HepG2 (cell line): Measurements from ENCODE around the gene FCAMR. TPM values are rescaled to one million over a fixed set of nuclear protein-coding genes. Genes with fewer than 3 reads are reported as not detected.

Experiments
- ATAC-seq: fragments of 200-7000 bp; cut with Tn5 transposase; 3 replicates; pipeline ENCODE4 v1.9.1; 2020; ENCODE audit warnings: mild to moderate bottlenecking, moderate library complexity
- BruUV-seq: library from RNA; stranded (reverse); fragments of 400-500 nt; replicated peaks from 2 replicates; lab custom pipeline; 2021; lab: Mats Ljungman, UMichigan
- CTCF ChIA-PET: fragments of 300-600 bp; formaldehyde crosslinking; extraction: SDS; loops from one replicate; lab custom pipeline; 2021; ENCODE audit warnings: low total read pairs, inconsistent platforms, low intra/inter-chr PET ratio; lab: Yijun Ruan, JAX
- POLR2A ChIA-PET: fragments of 350-600 bp; sonication (Branson Sonifier 250); formaldehyde crosslinking; loops from one replicate; lab custom pipeline; 2020; ENCODE audit warnings: antibody characterized with exemption, inconsistent platforms; lab: Yijun Ruan, JAX
- DNase-seq: peaks from one replicate; pipeline ENCODE4 v3.0.0-alpha.2; 2015; ENCODE audit warnings: low spot score
- FAIRE-seq: peaks from 3 replicates; lab custom pipeline; 2011; peaks lifted over from hg19 to GRCh38; lab: Jason Lieb, UNC
- H2AFZ ChIP-seq: one replicate; pipeline ENCODE4 v1.6.1; 2011; ENCODE audit warnings: low read length, inconsistent platforms
- H3K27ac ChIP-seq: fragments of 300-600 bp; 3 replicates; pipeline ENCODE4 v1.8.0; 2011; ENCODE audit warnings: mixed run types, mild to moderate bottlenecking, mixed read lengths, low read length, inconsistent platforms; ENCODE audit not compliant: insufficient read depth; ENCODE audit errors: extremely low read length
- H3K27me3 ChIP-seq, 2 experiments: fragments of 200-600 bp in 1 of 2; 2 replicates in 1 of 2; 3 replicates in 1 of 2; pipeline versions ENCODE4 v1.6.0 to v1.8.0; 2011; ENCODE audit warnings: low read length in 2 of 2, mild to moderate bottlenecking in 2 of 2, moderate library complexity in 2 of 2, inconsistent platforms in 1 of 2; ENCODE audit not compliant: insufficient read depth in 2 of 2, control insufficient read depth in 1 of 2
- H3K36me3 ChIP-seq, 2 experiments: fragments of 200-600 bp in 1 of 2; replicated peaks in 1 of 2; 2 replicates in 1 of 2; 3 replicates in 1 of 2; pipeline versions ENCODE4 v1.5.1 to v1.8.0; 2011; ENCODE audit warnings: low read length in 2 of 2, inconsistent platforms in 1 of 2; ENCODE audit not compliant: insufficient read depth in 2 of 2, control insufficient read depth in 1 of 2
- H3K4me1 ChIP-seq: 2 replicates; pipeline ENCODE4 v1.5.1; 2012; ENCODE audit warnings: low read length, inconsistent platforms; ENCODE audit not compliant: insufficient read depth
- H3K4me2 ChIP-seq: 2 replicates; pipeline ENCODE4 v1.6.0; 2011; ENCODE audit warnings: low read depth, low read length, inconsistent platforms
- H3K4me3 ChIP-seq, 3 experiments: fragments of 200-600 bp in 1 of 3; sonication (generic), shearing (Covaris generic) in 1 of 3; replicated peaks in 1 of 3; 2 replicates each; pipeline ENCODE4 v1.5.1; 2011 to 2016; ENCODE audit warnings: low read length in 3 of 3, inconsistent platforms in 2 of 3, low read depth in 2 of 3, mild to moderate bottlenecking in 2 of 3, control low read depth in 1 of 3, mixed read lengths in 1 of 3; ENCODE audit not compliant: insufficient read depth in 1 of 3
- H3K79me2 ChIP-seq: one replicate; pipeline ENCODE4 v1.6.1; 2011; ENCODE audit warnings: low read length, inconsistent platforms; ENCODE audit not compliant: insufficient read depth
- H3K9ac ChIP-seq: 2 replicates; pipeline ENCODE4 v1.6.0; 2011; ENCODE audit warnings: mild to moderate bottlenecking, low read depth, low read length, inconsistent platforms; ENCODE audit not compliant: insufficient read depth
- H3K9me3 ChIP-seq: 2 replicates; pipeline ENCODE4 v1.5.1; 2012; ENCODE audit warnings: mild to moderate bottlenecking, low read length
- H4K20me1 ChIP-seq: 2 replicates; pipeline ENCODE4 v1.6.0; 2011; ENCODE audit warnings: inconsistent platforms, mild to moderate bottlenecking, low read length, moderate library complexity; ENCODE audit not compliant: insufficient read depth
- CEBPB ChIP-seq: IDR thresholded peaks from 2 replicates; pipeline ENCODE4 v1.6.1; 2011; ENCODE audit warnings: low read depth, low read length, improper control_type of control experiment, borderline replicate concordance
- ESRRA ChIP-seq: sonication (generic); formaldehyde crosslinking; IDR thresholded peaks from 2 replicates; pipeline ENCODE4 v1.5.1; 2020; ENCODE audit warnings: mild to moderate bottlenecking, low read depth, missing genetic modification reagents
- IKZF1 ChIP-seq: fragments of 450-650 bp; IDR thresholded peaks from 2 replicates; pipeline ENCODE4 v1.7.1; 2016
- JUNB ChIP-seq: sonication (generic); formaldehyde crosslinking; IDR thresholded peaks from 2 replicates; pipeline ENCODE4 v1.8.0; 2022; ENCODE audit warnings: missing genetic modification reagents, mild to moderate bottlenecking, borderline replicate concordance
- SOX6 ChIP-seq, 2 experiments: fragments of 450-650 bp in 1 of 2; sonication (generic) in 1 of 2; formaldehyde crosslinking in 1 of 2; IDR thresholded peaks; 2 replicates each; pipeline versions ENCODE4 v1.4.0 to v1.6.1; 2017 to 2020; ENCODE audit warnings: antibody characterized with exemption in 1 of 2, mild to moderate bottlenecking in 1 of 2, missing genetic modification reagents in 1 of 2
- ZNF33B ChIP-seq: sonication (generic); formaldehyde crosslinking; IDR thresholded peaks from 2 replicates; pipeline ENCODE4 v1.5.1; 2020; ENCODE audit warnings: mild to moderate bottlenecking, missing genetic modification reagents
- WGBS: methylation state at CpG from one replicate; pipeline ENCODE4 v1.1.6; 2017; ENCODE audit warnings: low lambda C conversion rate; 5-methylcytosine and 5-hydroxymethylcytosine counted together
- in situ Hi-C: cut with HindIII; loops from 2 replicates; pipeline ENCODE4 v1.10.0; 2017; ENCODE audit warnings: low pct_unique_long_range_greater_than_20kb; ENCODE audit not compliant: extremely low pct_ligation_motif_present
- intact Hi-C: fragments of 100-400 bp; cut with micrococcal nuclease; formaldehyde crosslinking; loops from one replicate; pipeline ENCODE4 v1.10.0; 2022; ENCODE audit not compliant: unreplicated experiment
- polyA plus RNA-seq, 8 experiments: library from polyadenylated mRNA; depleted of rRNA in 3 of 8; stranded (reverse) in 7 of 8; unstranded in 1 of 8; fragments of >200 nt; fragmentation: Illumina TruSeq in 4 of 8; extraction: Trizol in 4 of 8; gene quantifications; 2 replicates each; pipeline versions ENCODE4 v1.2.1 to v1.2.3, GENCODE V29; 2011 to 2016; ENCODE audit warnings: low read depth in 4 of 8, missing spikeins in 1 of 8, mixed read lengths in 1 of 8; ENCODE audit not compliant: insufficient read depth in 1 of 8
- total RNA-seq, 5 experiments: library from RNA; depleted of rRNA; stranded (reverse); fragments of >200 nt; fragmentation: Illumina TruSeq; extraction: Trizol; gene quantifications; 2 replicates each; pipeline ENCODE4 v1.2.3, GENCODE V29; 2016; ENCODE audit warnings: low read depth in 1 of 5
- TF ChIP-seq, protein P1 (sequence below): sonication (generic); formaldehyde crosslinking; IDR thresholded peaks from 2 replicates; pipeline ENCODE4 v1.8.0; 2022; ENCODE audit warnings: missing genetic modification reagents, mild to moderate bottlenecking, moderate library complexity, borderline replicate concordance

The FCAMR gene
- total and polyA plus RNA-seq, 2 of the 13 experiments (the other 11 are each of a cell fraction or from before 2014, with no cell fraction given), result not detected

DNA sequence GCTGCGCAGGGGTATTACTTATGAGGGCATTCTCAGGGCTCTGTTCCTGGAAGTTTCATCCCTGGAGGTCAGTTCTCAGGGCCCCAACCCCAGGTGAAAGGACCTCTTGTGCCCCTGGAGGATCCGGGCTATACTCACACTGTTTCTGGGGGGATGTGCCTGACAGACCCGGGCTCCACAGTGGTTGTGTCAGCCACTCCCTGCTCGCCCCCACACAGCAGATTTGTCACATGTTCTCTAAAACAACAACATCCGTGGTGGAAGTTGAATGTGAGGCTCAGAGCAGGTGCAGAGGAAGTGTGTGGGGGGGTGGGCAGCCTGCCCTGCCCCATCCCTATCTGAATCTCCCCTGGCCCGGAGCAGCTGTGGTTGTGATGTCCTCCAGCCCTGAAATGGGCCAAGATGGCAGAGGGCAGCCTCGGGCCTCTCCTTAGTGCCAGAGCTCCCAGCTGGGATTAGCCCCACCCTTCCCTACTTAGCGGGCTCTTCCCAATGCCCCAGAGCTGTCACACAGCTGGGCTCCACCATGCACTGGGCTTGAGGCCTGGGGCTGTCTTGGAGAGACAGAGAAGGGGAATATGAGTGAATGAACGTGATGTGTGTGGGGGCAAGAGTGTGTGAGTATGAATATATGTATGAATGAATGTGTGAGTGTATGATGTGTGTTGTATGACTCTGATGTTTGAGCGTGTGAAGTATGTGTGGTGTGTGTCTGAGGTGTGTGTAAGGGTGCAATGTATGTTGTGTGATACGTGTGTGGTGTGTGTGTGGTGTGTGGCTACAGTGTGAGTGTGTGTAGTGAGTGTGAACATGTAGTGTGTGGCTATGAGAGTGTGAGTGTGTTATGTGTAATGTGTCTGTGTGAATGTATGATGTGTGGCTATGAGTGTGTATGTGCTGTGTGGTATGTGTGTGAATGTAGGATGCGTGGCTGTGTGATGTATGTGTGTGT lies 47.0 kb downstream of the FCAMR start:
- no peak overlapping the region for H3K9ac ChIP-seq
- ATAC-seq, result no peak

More for the DNA sequence above, 47.0 kb downstream of the FCAMR start:
- intact Hi-C loops (no loop called here), in situ Hi-C loops (loop anchor here (25.0 kb wide), 1 partner anchor 286 kb away; the partner anchor contains the start of gene DYRK3)
- Histone ChIP-seq H3K27me3 (no peaks in the 10 kb centered on the region), H3K4me3 (no peak overlapping the region), H3K27ac (no peak overlapping the region), H3K4me2 (no peak overlapping the region), H4K20me1 (no peaks in the 10 kb centered on the region), H3K79me2 (no peaks in the 10 kb centered on the region), H3K4me1 (peaks cover 35% of the 10 kb centered on the region), H3K9me3 (no peaks in the 10 kb centered on the region), H2AFZ (no peak overlapping the region), H3K36me3 (no peaks in the 10 kb centered on the region)
- TF ChIP-seq JUNB (CRISPR knock-in tag) (0 out of 2 replicates have a peak, but pooled peaks have one; percentile 30), ZNF33B (CRISPR knock-in tag) (no peak), IKZF1 (peak; percentile 52; the same call in 1 of the 2 replicates), SOX6 (IDR thresholded peaks at IDR 0.05) (0 out of 2 replicates have a peak, but pooled peaks have one; percentile 49), SOX6 (CRISPR knock-in tag; IDR thresholded peaks at IDR 0.05) (no peak), ESRRA (no peak), CEBPB (no peak)
- TF ChIP-seq, protein P1, sequence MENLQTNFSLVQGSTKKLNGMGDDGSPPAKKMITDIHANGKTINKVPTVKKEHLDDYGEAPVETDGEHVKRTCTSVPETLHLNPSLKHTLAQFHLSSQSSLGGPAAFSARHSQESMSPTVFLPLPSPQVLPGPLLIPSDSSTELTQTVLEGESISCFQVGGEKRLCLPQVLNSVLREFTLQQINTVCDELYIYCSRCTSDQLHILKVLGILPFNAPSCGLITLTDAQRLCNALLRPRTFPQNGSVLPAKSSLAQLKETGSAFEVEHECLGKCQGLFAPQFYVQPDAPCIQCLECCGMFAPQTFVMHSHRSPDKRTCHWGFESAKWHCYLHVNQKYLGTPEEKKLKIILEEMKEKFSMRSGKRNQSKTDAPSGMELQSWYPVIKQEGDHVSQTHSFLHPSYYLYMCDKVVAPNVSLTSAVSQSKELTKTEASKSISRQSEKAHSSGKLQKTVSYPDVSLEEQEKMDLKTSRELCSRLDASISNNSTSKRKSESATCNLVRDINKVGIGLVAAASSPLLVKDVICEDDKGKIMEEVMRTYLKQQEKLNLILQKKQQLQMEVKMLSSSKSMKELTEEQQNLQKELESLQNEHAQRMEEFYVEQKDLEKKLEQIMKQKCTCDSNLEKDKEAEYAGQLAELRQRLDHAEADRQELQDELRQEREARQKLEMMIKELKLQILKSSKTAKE, result 0 out of 2 replicates have a peak, but pooled peaks have one; percentile 4
- no TSS peak for BruUV-seq
- POLR2A ChIA-PET, result no interaction called here
- no peak for FAIRE-seq
- WGBS, result 49% methylated on average over 12 of the region's 12 CpGs
- CTCF ChIA-PET, result no interaction called here
- DNase-seq, result no peak
